BLaER1 treated with 17β-estradiol and CSF1 and Interleukin-3, amounts not matched to agents 10 nM and 100 nM (cell line): ENCODE data around the gene ANKS1B.

Source experiments
- H3K27ac ChIP-seq, 11 experiments: shearing (Covaris generic); formaldehyde crosslinking; 2 replicates each; pipeline ENCODE4 v1.8.1; 2022
- H3K27me3 ChIP-seq, 11 experiments: shearing (Covaris generic); formaldehyde crosslinking; 2 replicates each; pipeline ENCODE4 v1.8.1; 2022
- H3K36me3 ChIP-seq, 11 experiments: shearing (Covaris generic); formaldehyde crosslinking; 2 replicates each; pipeline ENCODE4 v1.8.1; 2022
- H3K4me1 ChIP-seq, 10 experiments: shearing (Covaris generic); formaldehyde crosslinking; 2 replicates each; pipeline ENCODE4 v1.8.1; 2022
- H3K4me2 ChIP-seq, 11 experiments: shearing (Covaris generic); formaldehyde crosslinking; 2 replicates each; pipeline ENCODE4 v1.8.1; 2022
- H3K4me3 ChIP-seq, 10 experiments: shearing (Covaris generic); formaldehyde crosslinking; 2 replicates each; pipeline ENCODE4 v1.8.1; 2022
- H3K9ac ChIP-seq, 11 experiments: shearing (Covaris generic); formaldehyde crosslinking; 2 replicates each; pipeline ENCODE4 v1.8.1; 2022
- H3K9me3 ChIP-seq, 11 experiments: shearing (Covaris generic); formaldehyde crosslinking; replicated peaks in 1 of 11; 2 replicates each; pipeline ENCODE4 v1.8.1; 2022
- H4K20me1 ChIP-seq, 11 experiments: shearing (Covaris generic); formaldehyde crosslinking; 2 replicates each; pipeline ENCODE4 v1.8.1; 2022
- Cebpa-rat ChIP-seq, 11 experiments: shearing (Covaris generic); IDR thresholded peaks; 2 replicates each; pipeline ENCODE4 v1.8.1; 2022

The ANKS1B gene

GRCh38 chr12:98870504-98870903, 1114.2 kb downstream of the ANKS1B start:
- H3K36me3 ChIP-seq = peaks cover 0 to 56% (median 7%) of the 10 kb centered on the region in 11 experiments; a peak in 10 of 22 replicates
- H3K27me3 ChIP-seq = no peaks in the 10 kb centered on the region

DNA sequence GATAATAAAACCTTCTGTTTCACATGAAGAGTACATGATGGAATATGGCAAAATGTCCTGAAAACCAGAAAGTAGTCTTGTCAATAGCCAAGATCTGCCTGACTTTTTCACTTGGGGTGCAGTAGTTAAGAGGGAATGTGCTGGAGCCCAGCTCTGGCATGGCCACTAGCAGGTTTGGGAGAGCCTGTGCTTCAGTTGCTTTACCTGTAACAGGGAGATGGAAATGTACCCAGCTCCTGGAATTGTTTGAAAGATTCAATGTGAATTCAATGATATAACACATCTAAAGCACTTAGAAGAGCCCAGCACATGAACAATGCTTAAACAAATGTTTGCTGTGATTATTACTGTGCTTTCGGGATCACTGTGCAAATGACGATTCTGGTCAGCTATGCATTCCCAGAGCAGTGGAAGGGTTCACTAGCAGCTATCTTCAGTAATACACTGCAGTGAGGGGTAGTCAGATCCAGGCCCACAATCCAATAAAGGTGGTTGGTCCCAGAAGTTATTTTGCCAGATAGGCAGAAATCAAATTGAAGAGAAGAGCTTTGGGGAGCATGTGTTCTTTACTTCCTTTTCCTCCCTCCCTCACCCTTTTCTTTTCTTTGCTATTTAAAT, 1114.7 kb downstream of the ANKS1B start:
- H3K9ac ChIP-seq = no peak overlapping the region
- H3K4me2 ChIP-seq = peak overlapping the region in 1 of 11 experiments; percentile 10; a peak in 1 of 22 replicates
- peaks cover 0 to 5% (median 0%) of the 10 kb centered on the region in 10 experiments; a peak in 3 of 20 replicates for H3K4me1 ChIP-seq
- H3K9me3 ChIP-seq = no peaks in the 10 kb centered on the region; a peak in 1 of 22 replicates
- no peaks in the 10 kb centered on the region for H4K20me1 ChIP-seq
- H3K4me3 ChIP-seq = no peak overlapping the region
- no peaks in the 10 kb centered on the region for H3K27me3 ChIP-seq
- TF ChIP-seq Cebpa-rat (IDR thresholded peaks at IDR 0.05) = no peak
- H3K27ac ChIP-seq = no peak overlapping the region
- peaks cover 0 to 58% (median 7%) of the 10 kb centered on the region in 11 experiments; a peak in 10 of 22 replicates for H3K36me3 ChIP-seq

More at GRCh38 chr12:98870504-98870903, 1114.2 kb downstream of the ANKS1B start:
- no peak overlapping the region for H3K4me3 ChIP-seq
- H4K20me1 ChIP-seq = no peaks in the 10 kb centered on the region
- H3K9ac ChIP-seq = no peak overlapping the region
- peaks cover 0 to 5% (median 0%) of the 10 kb centered on the region in 10 experiments; a peak in 3 of 20 replicates for H3K4me1 ChIP-seq
- no peaks in the 10 kb centered on the region; a peak in 1 of 22 replicates for H3K9me3 ChIP-seq
- peak overlapping the region in 2 of 11 experiments; percentile 10 to 23; a peak in 1 of 22 replicates for H3K4me2 ChIP-seq
- no peak overlapping the region for H3K27ac ChIP-seq
- TF ChIP-seq Cebpa-rat (IDR thresholded peaks at IDR 0.05) = no peak

- Histone ChIP-seq H3K4me1 (peaks cover 0 to 5% (median 0%) of the 10 kb centered on the region in 10 experiments; a peak in 3 of 20 replicates), H3K4me2 (no peak overlapping the region), H3K9ac (no peak overlapping the region), H4K20me1 (no peaks in the 10 kb centered on the region), H3K27me3 (no peaks in the 10 kb centered on the region), H3K36me3 (peaks cover 0 to 65% (median 7%) of the 10 kb centered on the region in 11 experiments; a peak in 10 of 22 replicates), H3K9me3 (no peaks in the 10 kb centered on the region; a peak in 1 of 22 replicates), H3K27ac (no peak overlapping the region), H3K4me3 (no peak overlapping the region)
- TF ChIP-seq Cebpa-rat (IDR thresholded peaks at IDR 0.05) = no peak
Observed at GRCh38 chr12:98868538-98868937, 1116.2 kb downstream of the ANKS1B start.

DNA sequence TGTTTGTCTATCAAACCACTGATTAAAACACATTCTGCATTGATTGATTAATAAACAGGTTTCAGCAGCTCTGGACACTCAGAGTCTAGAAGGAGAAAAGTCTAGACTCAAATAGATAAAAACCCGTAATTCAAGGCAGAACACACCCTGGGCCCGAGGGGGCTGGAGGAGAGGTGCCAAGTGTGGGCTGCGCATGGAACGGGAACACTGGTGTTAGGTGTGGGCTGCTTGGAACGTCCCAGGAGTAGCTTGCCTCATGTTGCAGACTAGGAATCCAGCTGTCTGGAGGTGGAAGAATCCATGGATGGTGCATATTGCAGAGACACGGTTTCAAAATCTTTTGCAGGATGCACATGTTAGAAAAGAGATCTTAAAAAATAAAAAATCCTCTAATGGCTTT, 1116.7 kb downstream of the ANKS1B start:
- Histone ChIP-seq H3K27me3 (no peaks in the 10 kb centered on the region), H3K4me3 (no peak overlapping the region)
- TF ChIP-seq Cebpa-rat (IDR thresholded peaks at IDR 0.05) = no peak

DNA sequence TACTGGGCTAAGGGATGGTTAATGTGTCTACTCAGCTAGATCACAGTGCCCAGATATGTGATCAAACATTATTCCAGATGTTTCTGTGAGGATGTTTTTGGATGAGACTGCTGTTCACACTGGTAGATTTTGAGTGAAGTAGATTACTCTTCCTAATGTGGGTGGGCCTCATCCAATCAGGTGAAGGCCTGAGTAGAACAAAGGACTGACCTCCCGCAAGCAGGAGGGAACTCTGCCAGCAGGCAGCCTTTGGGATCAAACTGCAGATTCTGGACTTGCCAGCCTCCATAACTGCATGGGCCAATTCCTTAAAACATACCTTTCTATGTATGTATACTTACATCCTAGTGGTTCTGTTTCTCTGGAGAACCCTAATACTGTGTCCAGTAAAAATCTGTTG, 1120.4 kb downstream of the ANKS1B start:
- H3K27ac ChIP-seq = no peak overlapping the region
- no peaks in the 10 kb centered on the region; a peak in 1 of 22 replicates for H3K9me3 ChIP-seq
- peaks cover 0 to 53% (median 7%) of the 10 kb centered on the region in 11 experiments; a peak in 8 of 22 replicates for H3K36me3 ChIP-seq
- TF ChIP-seq Cebpa-rat (IDR thresholded peaks at IDR 0.05) = no peak
- no peak overlapping the region for H3K9ac ChIP-seq
- H3K4me1 ChIP-seq = no peaks in the 10 kb centered on the region
- H3K4me2 ChIP-seq = no peak overlapping the region
- H3K4me3 ChIP-seq = no peak overlapping the region
- H4K20me1 ChIP-seq = no peaks in the 10 kb centered on the region
- H3K27me3 ChIP-seq = no peaks in the 10 kb centered on the region

More for the DNA sequence above, 1116.7 kb downstream of the ANKS1B start:
- Histone ChIP-seq H3K9me3 (no peaks in the 10 kb centered on the region; a peak in 1 of 22 replicates), H3K4me2 (no peak overlapping the region), H3K36me3 (peaks cover 0 to 64% (median 7%) of the 10 kb centered on the region in 11 experiments; a peak in 10 of 22 replicates), H3K4me1 (peaks cover 0 to 5% (median 0%) of the 10 kb centered on the region in 10 experiments; a peak in 3 of 20 replicates), H4K20me1 (no peaks in the 10 kb centered on the region), H3K27ac (no peak overlapping the region), H3K9ac (no peak overlapping the region)

DNA sequence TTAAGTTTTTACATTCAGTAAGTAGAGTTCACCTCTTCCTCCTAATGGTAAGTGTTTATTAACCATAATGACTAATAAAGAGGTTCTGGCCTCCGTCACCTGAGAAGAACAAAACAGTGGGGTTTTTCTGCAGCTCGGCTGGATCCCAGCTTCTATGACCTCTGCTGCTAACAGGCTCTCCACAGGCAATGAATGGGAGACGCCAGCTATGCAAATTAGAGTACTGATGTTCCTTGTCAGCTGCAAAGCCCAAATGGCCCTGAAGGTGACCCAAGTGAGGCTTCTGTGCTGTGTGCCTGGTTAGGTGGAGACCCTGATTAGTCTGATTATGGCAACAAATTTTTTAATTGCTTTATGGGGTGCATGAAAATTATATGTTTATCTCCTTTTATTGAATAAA, 1121.6 kb downstream of the ANKS1B start:
- Histone ChIP-seq H3K4me3 (no peak overlapping the region), H3K4me2 (no peak overlapping the region), H3K27ac (no peak overlapping the region), H3K36me3 (peaks cover 0 to 49% (median 6%) of the 10 kb centered on the region in 11 experiments; a peak in 8 of 22 replicates), H3K27me3 (no peaks in the 10 kb centered on the region), H3K4me1 (no peaks in the 10 kb centered on the region), H3K9ac (no peak overlapping the region), H4K20me1 (no peaks in the 10 kb centered on the region), H3K9me3 (no peaks in the 10 kb centered on the region; a peak in 1 of 22 replicates)
- no peak for TF ChIP-seq Cebpa-rat (IDR thresholded peaks at IDR 0.05)

DNA sequence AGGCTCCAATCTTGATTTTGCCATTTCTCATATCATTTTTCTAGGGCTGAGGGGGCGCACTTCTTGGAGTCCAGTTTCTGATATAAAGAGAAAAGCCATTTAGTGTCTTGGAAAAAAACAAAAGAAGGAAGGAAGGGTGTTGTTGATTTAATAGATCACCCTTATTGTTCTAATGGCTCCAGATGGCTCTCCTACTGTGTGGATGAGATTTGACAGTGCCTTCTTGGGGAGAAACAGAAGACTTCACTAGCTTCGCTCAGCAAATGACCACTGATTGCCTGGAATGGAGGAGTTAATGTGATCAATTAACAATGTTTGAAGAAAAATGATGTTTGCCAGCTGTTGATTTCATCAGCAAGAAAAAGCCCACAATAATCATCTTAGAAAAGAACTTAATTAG, 1123.5 kb downstream of the ANKS1B start:
- Histone ChIP-seq H3K27me3 (no peaks in the 10 kb centered on the region), H3K4me2 (no peak overlapping the region), H3K9me3 (no peaks in the 10 kb centered on the region; a peak in 1 of 22 replicates), H3K27ac (no peak overlapping the region), H3K36me3 (peaks cover 0 to 32% (median 0%) of the 10 kb centered on the region in 11 experiments; a peak in 5 of 22 replicates), H3K4me1 (no peaks in the 10 kb centered on the region), H3K9ac (no peak overlapping the region), H4K20me1 (no peaks in the 10 kb centered on the region), H3K4me3 (no peak overlapping the region)
- TF ChIP-seq Cebpa-rat (IDR thresholded peaks at IDR 0.05) = no peak

DNA sequence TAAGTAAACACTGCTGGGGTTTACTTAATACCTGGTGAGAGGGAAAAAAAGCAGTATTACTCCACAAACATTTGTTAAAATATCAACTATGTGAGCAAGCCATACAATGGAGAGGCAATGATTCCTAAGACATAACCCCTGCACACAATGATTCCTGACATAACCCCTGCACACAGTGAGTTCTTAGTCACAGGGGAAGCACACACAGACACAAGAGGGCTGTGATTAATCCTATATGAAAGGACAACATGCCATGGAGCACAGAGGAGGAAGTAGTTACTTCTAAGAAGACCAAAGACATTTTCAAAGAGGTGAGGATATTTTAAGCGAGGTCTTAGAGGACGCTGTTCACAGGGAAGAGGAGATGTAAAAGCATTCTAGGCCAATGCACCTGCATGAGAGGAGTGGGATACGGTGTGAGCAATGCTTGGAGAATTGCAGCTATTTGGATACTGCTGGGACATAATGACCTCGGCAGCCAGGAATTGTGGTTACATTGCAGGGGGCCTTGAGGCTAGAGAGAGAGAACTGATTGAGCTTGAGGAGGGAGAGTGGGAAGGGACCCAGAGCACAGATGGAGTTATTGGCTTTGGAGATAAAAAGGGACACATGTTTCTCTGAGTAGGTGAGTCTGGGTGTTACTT, 1127.7 kb downstream of the ANKS1B start:
- Histone ChIP-seq H4K20me1 (no peaks in the 10 kb centered on the region), H3K27ac (no peak overlapping the region), H3K36me3 (0 out of 22 replicates have a peak, but pooled peaks cover 0 to 14% (median 0%) of the 10 kb centered on the region in 11 experiments), H3K27me3 (no peaks in the 10 kb centered on the region), H3K4me2 (no peak overlapping the region), H3K9ac (no peak overlapping the region), H3K9me3 (no peaks in the 10 kb centered on the region), H3K4me3 (no peak overlapping the region), H3K4me1 (no peaks in the 10 kb centered on the region)
- TF ChIP-seq Cebpa-rat (IDR thresholded peaks at IDR 0.05) = no peak

- Histone ChIP-seq H3K27ac (no peak overlapping the region), H3K9me3 (no peaks in the 10 kb centered on the region), H3K27me3 (no peaks in the 10 kb centered on the region), H4K20me1 (no peaks in the 10 kb centered on the region), H3K9ac (no peak overlapping the region), H3K4me1 (no peaks in the 10 kb centered on the region), H3K36me3 (peaks cover 0 to 6% (median 0%) of the 10 kb centered on the region in 11 experiments; a peak in 1 of 22 replicates), H3K4me2 (no peak overlapping the region), H3K4me3 (no peak overlapping the region)
- TF ChIP-seq Cebpa-rat (IDR thresholded peaks at IDR 0.05) = no peak
Observed at GRCh38 chr12:98852181-98852580, 1132.6 kb downstream of the ANKS1B start.
